Adrenal gland (tissue), 5 donors: Measurements from ENCODE around the gene DCAF15.

Experiments
- POLR2A ChIP-seq, 2 donors: fragments of 450-650 bp; IDR thresholded peaks; one replicate each; pipeline ENCODE4 v1.6.1; 2017; ENCODE audit warnings: antibody characterized with exemption in 2 of 2, mild to moderate bottlenecking in 2 of 2, moderate library complexity in 1 of 2
- TF ChIP-seq, protein P1 (sequence below), 6 experiments: fragments of 450-650 bp in 4 of 6; fragments of 200-600 bp in 2 of 6; sonication (generic) in 1 of 6; IDR thresholded peaks; 1 replicate in 5 of 6; 2 replicates in 1 of 6; pipeline versions ENCODE4 v1.5.1 to v1.8.0; 2016 to 2021; ENCODE audit warnings: antibody characterized with exemption in 6 of 6, mild to moderate bottlenecking in 2 of 6, moderate library complexity in 1 of 6
- donor health status: DM: no; HTN: no; CAD: no.

DNA sequence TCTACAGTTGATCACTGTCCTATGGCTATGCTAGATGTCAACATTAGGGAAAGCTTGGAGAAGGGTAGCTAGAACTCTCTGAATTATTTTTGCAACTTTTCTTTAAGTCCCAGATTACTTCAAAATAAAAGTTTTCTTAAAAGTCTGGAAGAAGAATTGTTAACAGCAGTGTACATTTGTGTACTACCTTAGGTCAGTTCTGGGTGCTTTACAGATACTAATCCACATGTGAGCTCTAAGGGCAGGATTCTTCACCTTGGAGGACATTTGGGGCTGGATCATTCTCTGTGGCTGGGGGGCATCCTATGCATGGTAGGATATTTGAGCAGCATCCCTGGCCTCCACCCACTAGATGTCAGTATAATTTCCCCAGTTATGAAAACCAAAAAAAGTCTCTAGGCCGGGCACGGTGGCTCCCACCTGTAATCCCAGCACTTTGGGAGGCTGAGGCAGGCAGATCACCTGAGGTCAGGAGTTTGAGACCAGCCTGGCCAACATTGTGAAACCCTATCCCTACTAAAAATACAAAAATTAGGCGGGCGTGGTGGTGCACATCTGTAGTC, 49.2 kb upstream of the DCAF15 start:
- TF ChIP-seq, protein P1, sequence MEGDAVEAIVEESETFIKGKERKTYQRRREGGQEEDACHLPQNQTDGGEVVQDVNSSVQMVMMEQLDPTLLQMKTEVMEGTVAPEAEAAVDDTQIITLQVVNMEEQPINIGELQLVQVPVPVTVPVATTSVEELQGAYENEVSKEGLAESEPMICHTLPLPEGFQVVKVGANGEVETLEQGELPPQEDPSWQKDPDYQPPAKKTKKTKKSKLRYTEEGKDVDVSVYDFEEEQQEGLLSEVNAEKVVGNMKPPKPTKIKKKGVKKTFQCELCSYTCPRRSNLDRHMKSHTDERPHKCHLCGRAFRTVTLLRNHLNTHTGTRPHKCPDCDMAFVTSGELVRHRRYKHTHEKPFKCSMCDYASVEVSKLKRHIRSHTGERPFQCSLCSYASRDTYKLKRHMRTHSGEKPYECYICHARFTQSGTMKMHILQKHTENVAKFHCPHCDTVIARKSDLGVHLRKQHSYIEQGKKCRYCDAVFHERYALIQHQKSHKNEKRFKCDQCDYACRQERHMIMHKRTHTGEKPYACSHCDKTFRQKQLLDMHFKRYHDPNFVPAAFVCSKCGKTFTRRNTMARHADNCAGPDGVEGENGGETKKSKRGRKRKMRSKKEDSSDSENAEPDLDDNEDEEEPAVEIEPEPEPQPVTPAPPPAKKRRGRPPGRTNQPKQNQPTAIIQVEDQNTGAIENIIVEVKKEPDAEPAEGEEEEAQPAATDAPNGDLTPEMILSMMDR (IDR thresholded peaks at IDR 0.05): peak in 3 of 6 experiments; percentile 21 to 27 (median 24)
- TF ChIP-seq POLR2A (IDR thresholded peaks at IDR 0.05): no peak
